Mucosa of descending colon (tissue), 3 donors: ENCODE results near the gene LAMA2. TPM values are rescaled to one million over a fixed set of nuclear protein-coding genes. Genes with fewer than 3 reads are reported as not detected.

Source experiments
- ATAC-seq: fragments of 200-7000 bp; cut with Tn5 transposase; one replicate; pipeline ENCODE4 v1.9.1; 2020; ENCODE audit warnings: mild to moderate bottlenecking, moderate library complexity
- DNase-seq, 3 donors: peaks; one replicate each; pipeline ENCODE4 v3.0.0-alpha.2; 2020
- H3K36me3 ChIP-seq: fragments of 200-600 bp; one replicate; pipeline ENCODE4 v1.8.0; 2021; ENCODE audit warnings: low read depth, mild to moderate bottlenecking
- H3K4me1 ChIP-seq: fragments of 200-600 bp; one replicate; pipeline ENCODE4 v1.8.0; 2021; ENCODE audit warnings: low read depth, mild to moderate bottlenecking
- H3K4me3 ChIP-seq: fragments of 200-600 bp; one replicate; pipeline ENCODE4 v1.8.0; 2021; ENCODE audit warnings: mild to moderate bottlenecking
- H3K9me3 ChIP-seq: fragments of 200-600 bp; one replicate; pipeline ENCODE4 v1.8.0; 2021; ENCODE audit warnings: mild to moderate bottlenecking
- CTCF ChIP-seq: fragments of 200-600 bp; IDR thresholded peaks from one replicate; pipeline ENCODE4 v1.8.0; 2022; ENCODE audit warnings: antibody characterized with exemption, mild to moderate bottlenecking
- intact Hi-C, 2 donors: fragments of 100-400 bp; cut with DNase I in 1 of 2; cut with micrococcal nuclease in 1 of 2; formaldehyde crosslinking; loops; one replicate each; pipeline versions ENCODE4 v1.11.0 to v1.11.1; 2022; cut with DNase I, micrococcal nuclease
- total RNA-seq, 3 donors: library from RNA; stranded (reverse); fragmentation: NEBNext Ultra II Directional in 2 of 3; extraction: Animal tissue kit (Norgen Biotek cat#: 25700) in 2 of 3; gene quantifications; one replicate each; pipeline versions ENCODE4 v1.2.1 to v1.2.4, GENCODE V29; 2021 to 2023
- donor health status: DM: no; HTN: no; CAD: no; lungs with moderate emphysema.
- donor health status: DM: no; HTN: no; CAD: no.
- donor health status: DM: no; HTN: yes; CAD: no.

Gene LAMA2
- total RNA-seq, 3 donors from 2014 or later, result 3.6 to 29.4 (median 18.4) TPM

GRCh38 chr6:128979071-128979470 is 96.1 kb downstream of the LAMA2 start:
- TF ChIP-seq CTCF, result no peak
- no peak for ATAC-seq
- intact Hi-C loops, result no loop called here
- H3K9me3 ChIP-seq, result no peaks in the 10 kb centered on the region
- H3K4me1 ChIP-seq, result no peaks in the 10 kb centered on the region
- DNase-seq, result no peak
- no peaks in the 10 kb centered on the region for H3K36me3 ChIP-seq
- H3K4me3 ChIP-seq, result no peak overlapping the region

DNA sequence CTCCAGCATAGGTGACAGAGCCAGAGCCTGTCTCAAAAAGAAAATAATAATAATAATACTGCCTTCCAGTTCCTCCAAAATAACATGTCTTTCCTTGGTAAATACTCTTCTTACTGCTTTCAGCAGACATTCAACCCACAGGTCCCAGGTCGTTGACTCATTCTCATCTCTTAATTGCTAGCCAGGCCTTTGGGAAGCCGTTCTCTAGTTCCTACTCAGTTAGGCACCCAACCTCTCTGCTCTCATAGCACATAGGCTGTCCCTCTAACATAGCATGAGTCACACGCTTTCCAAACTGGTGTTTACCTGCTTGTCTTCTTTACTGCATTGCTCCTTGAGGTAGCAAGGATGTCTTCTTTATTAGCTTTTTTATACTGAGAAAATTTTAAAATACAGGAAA is 98.8 kb downstream of the LAMA2 start:
- DNase-seq (no peak), ATAC-seq (no peak)
- no peak overlapping the region for H3K4me3 ChIP-seq
- TF ChIP-seq CTCF, result no peak
- intact Hi-C loops, result no loop called here
- no peaks in the 10 kb centered on the region for H3K9me3 ChIP-seq
- H3K36me3 ChIP-seq, result no peaks in the 10 kb centered on the region
- no peaks in the 10 kb centered on the region for H3K4me1 ChIP-seq

GRCh38 chr6:128990360-128990759 is 107.4 kb downstream of the LAMA2 start:
- intact Hi-C loops, result no loop called here
- no peak for DNase-seq
- Histone ChIP-seq H3K4me1 (no peaks in the 10 kb centered on the region), H3K9me3 (no peaks in the 10 kb centered on the region), H3K36me3 (no peaks in the 10 kb centered on the region), H3K4me3 (no peak overlapping the region)
- ATAC-seq, result no peak
- no peak for TF ChIP-seq CTCF

DNA sequence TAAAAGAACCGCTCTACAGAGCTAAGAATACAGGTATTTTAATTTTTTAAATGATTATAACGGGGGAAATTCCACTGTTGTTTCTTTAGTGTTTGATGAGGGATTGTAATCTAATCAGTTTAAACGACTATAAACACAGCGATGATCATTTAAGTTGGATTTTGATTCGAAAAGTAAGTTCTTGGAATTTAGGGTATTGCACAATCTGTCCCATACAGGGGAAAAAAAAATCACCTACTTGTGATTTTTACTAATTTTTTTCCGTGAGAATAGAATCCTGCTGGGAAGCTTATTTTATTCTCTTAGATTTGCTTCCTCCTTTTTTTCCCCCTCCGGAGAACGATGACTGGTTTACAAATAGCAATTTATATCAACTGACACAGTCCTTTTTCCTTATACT is 108.0 kb downstream of the LAMA2 start:
- no peak for TF ChIP-seq CTCF
- DNase-seq, result no peak

DNA sequence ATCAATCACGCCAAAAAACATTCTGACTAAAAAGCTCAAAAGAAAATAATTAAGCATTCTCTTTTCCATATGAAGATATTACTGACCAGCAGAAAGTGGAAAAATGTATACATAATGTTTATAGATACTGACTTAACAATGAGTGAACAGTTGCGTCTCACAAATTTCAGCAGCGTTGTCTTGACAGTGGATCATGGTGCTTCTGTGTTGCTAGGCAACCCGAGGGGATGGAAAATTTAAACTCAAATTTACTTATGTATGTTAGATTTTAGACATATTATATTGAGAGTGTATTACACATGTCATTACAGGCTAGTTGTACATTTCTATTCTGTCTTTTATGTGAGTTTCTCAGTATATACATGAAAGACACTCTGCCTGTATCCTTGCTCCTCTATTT is 110.2 kb downstream of the LAMA2 start:
- no peaks in the 10 kb centered on the region for H3K4me1 ChIP-seq
- H3K36me3 ChIP-seq, result no peaks in the 10 kb centered on the region
- H3K4me3 ChIP-seq, result no peak overlapping the region
- H3K9me3 ChIP-seq, result no peaks in the 10 kb centered on the region
- ATAC-seq, result no peak
- TF ChIP-seq CTCF, result no peak
- intact Hi-C loops, result no loop called here
- DNase-seq, result no peak

More for the DNA sequence above, 108.0 kb downstream of the LAMA2 start:
- H3K4me1 ChIP-seq, result no peaks in the 10 kb centered on the region
- H3K4me3 ChIP-seq, result no peak overlapping the region
- H3K36me3 ChIP-seq, result no peaks in the 10 kb centered on the region
- no peak for ATAC-seq
- intact Hi-C loops, result no loop called here
- H3K9me3 ChIP-seq, result no peaks in the 10 kb centered on the region

DNA sequence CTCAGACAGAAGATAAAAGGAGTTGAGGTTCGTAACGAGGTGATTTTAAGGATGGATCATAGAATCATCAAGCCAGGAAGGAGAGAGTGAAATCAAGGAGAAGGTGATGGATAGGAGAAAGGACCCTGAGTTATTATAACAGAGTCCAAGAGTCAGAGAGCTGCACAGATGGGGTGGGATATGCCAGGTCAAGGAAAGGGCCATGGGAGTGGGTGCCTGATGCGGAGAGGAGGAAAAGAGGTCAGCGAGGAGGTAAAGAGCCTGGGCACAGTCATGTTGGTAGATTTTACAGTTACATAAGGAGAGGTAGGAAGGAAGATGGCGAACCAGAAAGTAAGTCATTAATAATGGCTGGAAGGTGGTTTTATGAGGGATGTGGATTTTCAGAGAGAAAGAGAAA is 114.9 kb downstream of the LAMA2 start:
- H3K4me3 ChIP-seq, result no peak overlapping the region
- H3K36me3 ChIP-seq, result no peaks in the 10 kb centered on the region
- intact Hi-C loops, result no loop called here
- DNase-seq, result no peak
- no peak for TF ChIP-seq CTCF
- H3K4me1 ChIP-seq, result no peaks in the 10 kb centered on the region
- no peaks in the 10 kb centered on the region for H3K9me3 ChIP-seq
- ATAC-seq, result no peak
